BE2C (cell line): ENCODE data around the gene PLK2.

Source experiments
- DNase-seq: peaks from one replicate; pipeline ENCODE4 v3.0.0-alpha.2; 2020
- H3K27me3 ChIP-seq: fragments of 250-450 bp; sonication (Bioruptor Pico); 2 replicates; pipeline ENCODE4 v1.5.1; 2020; ENCODE audit warnings: mild to moderate bottlenecking
- H3K36me3 ChIP-seq: fragments of 250-450 bp; sonication (Bioruptor Pico); 2 replicates; pipeline ENCODE4 v1.5.1; 2020; ENCODE audit warnings: mild to moderate bottlenecking
- H3K4me1 ChIP-seq: fragments of 250-450 bp; sonication (Bioruptor Pico); 2 replicates; pipeline ENCODE4 v1.5.1; 2020
- H3K4me3 ChIP-seq: 2 replicates; pipeline ENCODE4 v1.5.1; 2011; ENCODE audit warnings: low read depth, low read length
- H3K9me3 ChIP-seq: fragments of 250-450 bp; sonication (Bioruptor Pico); 2 replicates; pipeline ENCODE4 v1.5.1; 2020
- TF ChIP-seq, protein P1 (sequence below): IDR thresholded peaks from 2 replicates; pipeline ENCODE4 v1.5.1; 2012; ENCODE audit warnings: mild to moderate bottlenecking, low read depth, low read length

The PLK2 gene

DNA sequence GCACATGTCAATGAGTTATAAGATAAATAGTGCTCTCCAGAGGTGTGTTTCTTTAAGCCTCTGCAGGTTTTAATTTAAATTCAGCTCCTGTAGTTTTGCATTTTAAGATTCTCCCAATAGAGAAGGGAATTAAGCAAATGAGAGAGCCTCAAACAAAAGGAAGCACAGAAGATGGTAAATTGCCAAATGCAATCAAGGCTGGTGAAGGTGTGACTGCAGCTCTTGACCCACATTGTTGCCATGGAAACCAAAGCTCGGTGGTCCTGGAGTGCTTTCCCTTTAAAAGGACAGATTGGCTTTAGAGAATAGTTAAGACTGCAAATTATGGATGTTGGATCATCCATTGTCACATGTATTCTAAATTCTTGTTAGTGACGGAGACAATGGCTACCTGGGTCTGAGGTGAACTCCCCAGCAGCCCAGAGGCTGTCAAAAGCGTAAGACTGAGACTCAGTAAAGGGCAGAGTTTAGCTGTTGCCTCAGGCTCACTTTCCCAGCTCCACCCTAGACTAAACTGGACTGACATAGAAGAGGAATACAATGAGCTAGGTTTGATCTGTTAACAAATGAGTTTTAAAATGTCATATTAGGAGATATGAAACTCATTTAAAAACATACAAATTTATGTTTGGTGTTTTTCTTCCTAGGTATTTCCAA lies 43.6 kb upstream of the PLK2 start:
- no peaks in the 10 kb centered on the region; the same call in 1 of the 2 replicates for H3K36me3 ChIP-seq
- H3K4me3 ChIP-seq, result no peak overlapping the region
- peaks cover 16% of the 10 kb centered on the region for H3K4me1 ChIP-seq
- DNase-seq, result no peak
- no peaks in the 10 kb centered on the region for H3K27me3 ChIP-seq
- TF ChIP-seq, protein P1, sequence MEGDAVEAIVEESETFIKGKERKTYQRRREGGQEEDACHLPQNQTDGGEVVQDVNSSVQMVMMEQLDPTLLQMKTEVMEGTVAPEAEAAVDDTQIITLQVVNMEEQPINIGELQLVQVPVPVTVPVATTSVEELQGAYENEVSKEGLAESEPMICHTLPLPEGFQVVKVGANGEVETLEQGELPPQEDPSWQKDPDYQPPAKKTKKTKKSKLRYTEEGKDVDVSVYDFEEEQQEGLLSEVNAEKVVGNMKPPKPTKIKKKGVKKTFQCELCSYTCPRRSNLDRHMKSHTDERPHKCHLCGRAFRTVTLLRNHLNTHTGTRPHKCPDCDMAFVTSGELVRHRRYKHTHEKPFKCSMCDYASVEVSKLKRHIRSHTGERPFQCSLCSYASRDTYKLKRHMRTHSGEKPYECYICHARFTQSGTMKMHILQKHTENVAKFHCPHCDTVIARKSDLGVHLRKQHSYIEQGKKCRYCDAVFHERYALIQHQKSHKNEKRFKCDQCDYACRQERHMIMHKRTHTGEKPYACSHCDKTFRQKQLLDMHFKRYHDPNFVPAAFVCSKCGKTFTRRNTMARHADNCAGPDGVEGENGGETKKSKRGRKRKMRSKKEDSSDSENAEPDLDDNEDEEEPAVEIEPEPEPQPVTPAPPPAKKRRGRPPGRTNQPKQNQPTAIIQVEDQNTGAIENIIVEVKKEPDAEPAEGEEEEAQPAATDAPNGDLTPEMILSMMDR, result no peak
- H3K9me3 ChIP-seq, result no peaks in the 10 kb centered on the region

DNA sequence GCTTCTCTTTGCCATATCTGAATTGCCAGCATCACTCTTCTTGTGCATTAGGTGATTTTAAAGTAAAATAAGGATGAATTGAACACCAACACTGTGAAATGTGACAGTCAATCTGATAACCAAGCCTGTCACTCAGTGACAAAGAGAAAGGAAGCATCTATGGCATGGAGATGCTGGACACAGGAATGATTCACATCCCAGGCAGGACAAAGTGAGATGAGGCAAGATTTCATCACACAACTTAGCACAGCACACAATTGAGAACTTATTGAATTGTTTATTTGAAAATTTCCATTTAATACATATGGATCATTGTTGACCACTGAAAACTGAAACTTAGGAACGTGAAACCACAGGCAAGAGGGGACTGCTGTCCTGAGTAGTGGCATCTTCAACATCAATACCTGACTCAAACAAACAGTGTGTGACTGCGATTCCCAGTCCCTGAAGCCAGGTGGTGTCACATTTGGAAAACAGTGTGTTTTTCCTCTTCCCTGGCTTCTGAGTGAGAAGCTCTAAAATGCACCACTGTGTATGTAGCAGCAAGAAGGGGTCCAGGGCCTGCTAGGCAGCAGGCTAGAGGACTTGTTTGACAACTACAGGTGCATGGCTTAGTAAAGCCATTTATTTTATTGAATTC lies 42.0 kb upstream of the PLK2 start:
- Histone ChIP-seq H3K9me3 (no peaks in the 10 kb centered on the region), H3K27me3 (no peaks in the 10 kb centered on the region), H3K4me1 (peaks cover 19% of the 10 kb centered on the region), H3K4me3 (no peak overlapping the region), H3K36me3 (no peaks in the 10 kb centered on the region; the same call in 1 of the 2 replicates)
- TF ChIP-seq, protein P1, result peak; percentile 39
- no peak for DNase-seq

GRCh38 chr5:58499941-58500340 lies 40.1 kb upstream of the PLK2 start:
- Histone ChIP-seq H3K4me1 (peaks cover 19% of the 10 kb centered on the region), H3K9me3 (no peaks in the 10 kb centered on the region), H3K27me3 (no peaks in the 10 kb centered on the region), H3K36me3 (no peaks in the 10 kb centered on the region; the same call in 1 of the 2 replicates), H3K4me3 (no peak overlapping the region)
- TF ChIP-seq, protein P1, result no peak
- no peak for DNase-seq

- TF ChIP-seq, protein P1, result no peak
- Histone ChIP-seq H3K4me1 (peaks cover 14% of the 10 kb centered on the region; the same call in 1 of the 2 replicates), H3K9me3 (no peaks in the 10 kb centered on the region), H3K27me3 (no peaks in the 10 kb centered on the region), H3K4me3 (no peak overlapping the region), H3K36me3 (no peaks in the 10 kb centered on the region)
- no peak for DNase-seq
Measured at GRCh38 chr5:58499231-58499630, 39.3 kb upstream of the PLK2 start.

DNA sequence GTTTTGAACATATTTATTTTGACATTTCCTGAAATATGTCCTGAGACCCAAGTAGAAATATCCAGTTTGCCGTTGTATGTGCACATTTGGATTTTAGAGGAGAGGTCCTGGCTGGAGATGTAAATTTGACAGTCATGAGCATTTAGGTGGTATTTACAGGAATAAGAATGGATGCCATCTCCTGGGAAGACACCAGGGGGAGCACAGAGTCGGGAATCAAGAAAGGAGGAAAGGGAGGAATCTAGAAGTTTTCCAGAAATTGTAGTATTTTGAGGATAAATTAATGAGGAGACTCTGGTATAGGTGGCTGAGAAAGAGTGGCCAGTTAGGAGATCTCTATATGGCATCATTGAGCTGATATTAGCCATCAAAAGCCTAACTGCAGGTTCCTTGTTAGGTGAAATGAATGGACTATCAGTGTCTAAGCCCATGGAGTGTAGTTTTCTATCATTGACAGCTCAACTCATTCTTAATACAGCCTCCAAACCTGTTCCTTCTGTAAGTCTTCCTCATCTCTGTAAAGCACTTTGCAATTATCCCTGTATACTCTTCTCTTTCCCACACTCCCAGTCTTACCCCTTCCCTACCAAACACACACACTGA lies 38.6 kb upstream of the PLK2 start:
- no peaks in the 10 kb centered on the region for H3K9me3 ChIP-seq
- peak; percentile 65 for DNase-seq
- TF ChIP-seq, protein P1, result peak; percentile 97
- H3K4me1 ChIP-seq, result peaks cover 14% of the 10 kb centered on the region; the same call in 1 of the 2 replicates
- no peaks in the 10 kb centered on the region for H3K36me3 ChIP-seq
- no peak overlapping the region for H3K4me3 ChIP-seq
- H3K27me3 ChIP-seq, result no peaks in the 10 kb centered on the region

DNA sequence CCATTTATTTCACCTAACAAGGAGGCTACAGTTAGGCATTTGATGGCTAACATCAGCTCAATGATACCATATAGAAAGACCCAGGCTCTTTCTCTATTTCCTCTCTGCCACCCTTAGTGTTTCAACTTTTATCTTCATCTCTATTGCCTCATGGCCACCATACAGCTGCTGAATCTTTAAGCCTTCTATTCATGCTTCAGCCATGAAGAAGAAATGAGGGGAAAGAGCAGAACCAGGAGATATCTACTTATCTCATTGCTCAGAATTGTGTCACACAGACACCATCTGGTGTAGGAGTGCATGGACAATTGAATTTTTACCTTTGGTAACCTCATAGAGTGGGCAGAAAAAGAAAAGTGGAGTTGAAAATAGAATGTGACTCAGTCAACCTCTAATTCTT lies 38.0 kb upstream of the PLK2 start:
- DNase-seq, result no peak
- TF ChIP-seq, protein P1, result no peak
- Histone ChIP-seq H3K27me3 (no peaks in the 10 kb centered on the region), H3K36me3 (no peaks in the 10 kb centered on the region), H3K4me1 (peaks cover 14% of the 10 kb centered on the region; the same call in 1 of the 2 replicates), H3K4me3 (no peak overlapping the region), H3K9me3 (no peaks in the 10 kb centered on the region)
